CD4-positive, alpha-beta T cell (primary cell): Measurements from ENCODE around the gene MSI1. TPM values are rescaled to one million over a fixed set of nuclear protein-coding genes. Genes with fewer than 3 reads are reported as not detected.

Source experiments
- ATAC-seq: fragments of 200-7000 bp; cut with Tn5 transposase; one replicate; pipeline ENCODE4 v1.10.0; 2022; ENCODE audit warnings: mild to moderate bottlenecking; ENCODE audit not compliant: poor library complexity
- CTCF ChIA-PET: fragments of 350-600 bp; sonication (Branson Sonifier 250); formaldehyde crosslinking; loops from one replicate; lab custom pipeline; 2021; ENCODE audit warnings: antibody characterized with exemption, inconsistent platforms; lab: Charles Lee
- POLR2A ChIA-PET: fragments of 350-600 bp; sonication (Branson Sonifier 250); formaldehyde crosslinking; loops from one replicate; lab custom pipeline; 2021; ENCODE audit warnings: antibody characterized with exemption, inconsistent platforms; lab: Charles Lee
- DNase-seq, 14 experiments: peaks; one replicate each; pipeline ENCODE4 v3.0.0-alpha.2; 2013 to 2020; ENCODE audit warnings: mixed read lengths in 2 of 14
- H3K27ac ChIP-seq, 2 donors: one replicate each; pipeline versions ENCODE4 v1.5.1 to v1.7.0; 2013; ENCODE audit warnings: low read length in 2 of 2, low read depth in 1 of 2, mild to moderate bottlenecking in 1 of 2
- H3K27me3 ChIP-seq, 2 experiments: 1 replicate in 1 of 2; 2 replicates in 1 of 2; pipeline versions ENCODE4 v1.6.1 to v1.7.0; 2013; ENCODE audit warnings: low read length in 2 of 2, control low read depth in 1 of 2, mild to moderate bottlenecking in 1 of 2, moderate library complexity in 1 of 2; ENCODE audit not compliant: insufficient read depth in 2 of 2, control insufficient read depth in 1 of 2
- H3K36me3 ChIP-seq: one replicate; pipeline ENCODE4 v1.6.1; 2013; ENCODE audit warnings: low read length, control low read depth; ENCODE audit not compliant: insufficient read depth
- H3K4me1 ChIP-seq: one replicate; pipeline ENCODE4 v1.6.1; 2013; ENCODE audit warnings: low read length, control low read depth; ENCODE audit not compliant: insufficient read depth
- H3K4me3 ChIP-seq: one replicate; pipeline ENCODE4 v1.5.1; 2013; ENCODE audit warnings: mild to moderate bottlenecking, low read length, moderate library complexity
- H3K9me3 ChIP-seq, 2 experiments: 1 replicate in 1 of 2; 2 replicates in 1 of 2; pipeline versions ENCODE4 v1.6.1 to v1.7.0; 2013; ENCODE audit warnings: low read length in 2 of 2, mild to moderate bottlenecking in 2 of 2, control low read depth in 1 of 2, moderate library complexity in 1 of 2; ENCODE audit not compliant: control insufficient read depth in 1 of 2, insufficient read depth in 1 of 2
- H3K27ac Mint-ChIP-seq: one replicate; pipeline ENCODE4 v1.8.0; 2020; ENCODE audit warnings: mixed read lengths
- H3K27me3 Mint-ChIP-seq: one replicate; pipeline ENCODE4 v1.8.0; 2021; ENCODE audit warnings: mixed read lengths
- H3K36me3 Mint-ChIP-seq: one replicate; pipeline ENCODE4 v1.8.0; 2021; ENCODE audit warnings: low read depth, mixed read lengths
- H3K4me1 Mint-ChIP-seq: one replicate; pipeline ENCODE4 v1.8.0; 2021; ENCODE audit warnings: low read depth, mixed read lengths
- H3K4me3 Mint-ChIP-seq: one replicate; pipeline ENCODE4 v1.8.0; 2020; ENCODE audit warnings: mild to moderate bottlenecking, mixed read lengths
- H3K9me3 Mint-ChIP-seq: one replicate; pipeline ENCODE4 v1.8.0; 2020; ENCODE audit warnings: mixed read lengths
- CTCF ChIP-seq: fragments of 200-600 bp; IDR thresholded peaks from one replicate; pipeline ENCODE4 v1.8.0; 2022; ENCODE audit warnings: antibody characterized with exemption, mild to moderate bottlenecking
- intact Hi-C, 2 experiments: fragments of 100-400 bp; cut with DNase I in 1 of 2; cut with micrococcal nuclease in 1 of 2; formaldehyde crosslinking; loops; one replicate each; pipeline versions ENCODE4 v1.15.1 to v1.9.0; 2023 to 2025; cut with DNase I, micrococcal nuclease
- total RNA-seq, 174 experiments: library from RNA in 2 of 174; stranded (reverse) in 2 of 174; gene quantifications; one replicate each; pipeline ENCODE4 v1.2.3 and lab custom pipeline; 2021 to 2026

Gene MSI1
- total RNA-seq, 2 experiments from 2014 or later: not detected

GRCh38 chr12:120357104-120357503 is 11.9 kb downstream of the MSI1 start:
- Histone ChIP-seq H3K36me3 (no peaks in the 10 kb centered on the region), H3K27ac (no peak overlapping the region), H3K4me1 (peaks cover 8% of the 10 kb centered on the region), H3K9me3 (peaks cover 0 to 5% of the 10 kb centered on the region in 2 experiments), H3K4me3 (no peak overlapping the region), H3K27me3 (peaks cover 23 to 32% of the 10 kb centered on the region in 2 experiments)
- TF ChIP-seq CTCF: no peak
- Mint-ChIP-seq H3K4me3 (no peak overlapping the region), H3K9me3 (no peaks in the 10 kb centered on the region), H3K4me1 (no peaks in the 10 kb centered on the region), H3K27me3 (peaks cover 59% of the 10 kb centered on the region), H3K27ac (no peak overlapping the region), H3K36me3 (no peaks in the 10 kb centered on the region)
- intact Hi-C loops: loop anchor here (2.0 to 10.0 kb wide), 5 partner anchors 110 to 755 kb away; partner anchors contain the start of genes DYNLL1 (in 1 of the 2) and UNC119B (in 1 of the 2)
- ATAC-seq (no peak), DNase-seq (no peak)
- ChIA-PET CTCF (interaction anchor here (2.2 kb wide), 1 partner anchor 10 kb away, joined by 8 read pairs; no protein-coding TSS in a partner anchor), POLR2A (interaction anchor here (0.5 kb wide), 1 partner anchor 215 kb away, joined by 3 read pairs; no protein-coding TSS in a partner anchor)

DNA sequence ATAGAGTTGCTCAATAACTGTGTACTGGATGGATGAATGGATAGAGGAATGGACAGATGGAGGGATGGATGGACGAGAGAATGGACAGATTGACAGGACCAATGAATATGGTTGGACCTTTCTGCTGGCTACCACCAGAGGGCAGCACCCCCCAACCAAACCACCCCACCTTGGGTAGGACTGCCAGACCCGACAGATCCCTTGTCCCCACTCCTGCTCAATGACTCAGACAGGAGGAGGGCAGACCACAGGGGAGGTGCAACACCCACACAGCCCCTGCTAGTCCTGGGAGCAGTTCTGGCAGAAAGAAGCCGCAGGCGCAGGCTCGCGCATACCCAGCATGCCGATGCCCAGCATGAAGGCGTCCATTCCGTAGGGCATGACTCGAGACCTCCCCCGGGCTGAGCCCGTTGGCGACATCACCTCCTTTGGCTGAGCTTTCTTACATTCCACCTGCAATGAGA is 12.4 kb downstream of the MSI1 start:
- CTCF ChIA-PET: interaction anchor here (2.2 kb wide), 1 partner anchor 11 kb away, joined by 8 read pairs; no protein-coding TSS in a partner anchor
- DNase-seq: peak; percentile 56 to 81 (median 65)
- Histone ChIP-seq H3K27me3 (peaks cover 18 to 28% of the 10 kb centered on the region in 2 experiments), H3K27ac (no peak overlapping the region), H3K36me3 (no peaks in the 10 kb centered on the region), H3K4me1 (peaks cover 5% of the 10 kb centered on the region), H3K9me3 (peaks cover 0 to under 1% of the 10 kb centered on the region in 2 experiments), H3K4me3 (no peak overlapping the region)
- H3K9me3 Mint-ChIP-seq: no peaks in the 10 kb centered on the region
- no peak overlapping the region for H3K4me3 Mint-ChIP-seq
- no peaks in the 10 kb centered on the region for H3K36me3 Mint-ChIP-seq
- H3K27me3 Mint-ChIP-seq: peaks cover 54% of the 10 kb centered on the region
- POLR2A ChIA-PET: interaction anchor here (0.5 kb wide), 1 partner anchor 216 kb away, joined by 3 read pairs; no protein-coding TSS in a partner anchor
- peak; percentile 91 for TF ChIP-seq CTCF
- H3K27ac Mint-ChIP-seq: no peak overlapping the region
- ATAC-seq: peak; percentile 88
- intact Hi-C loops: loop anchor here (1.0 to 10.0 kb wide), 7 partner anchors 74 to 756 kb away; partner anchors contain the start of genes DYNLL1 (in 1 of the 2) and UNC119B (in 1 of the 2)
- H3K4me1 Mint-ChIP-seq: no peaks in the 10 kb centered on the region

GRCh38 chr12:120353556-120354317 is 15.2 kb downstream of the MSI1 start:
- DNase-seq (no peak), ATAC-seq (no peak)
- Mint-ChIP-seq H3K27me3 (peaks cover 30% of the 10 kb centered on the region), H3K4me1 (no peaks in the 10 kb centered on the region), H3K27ac (no peak overlapping the region), H3K9me3 (no peaks in the 10 kb centered on the region), H3K4me3 (no peak overlapping the region), H3K36me3 (no peaks in the 10 kb centered on the region)
- no peak for TF ChIP-seq CTCF
- Histone ChIP-seq H3K36me3 (no peaks in the 10 kb centered on the region), H3K27me3 (peaks cover 7 to 10% of the 10 kb centered on the region in 2 experiments), H3K9me3 (no peaks in the 10 kb centered on the region), H3K4me1 (peaks cover 3% of the 10 kb centered on the region), H3K4me3 (no peak overlapping the region), H3K27ac (no peak overlapping the region)
- ChIA-PET POLR2A (no interaction called here), CTCF (interaction anchor here (1.4 kb wide), 1 partner anchor 113 kb away, joined by 4 read pairs; no protein-coding TSS in a partner anchor)
- intact Hi-C loops: loop anchor here (5.0 to 10.0 kb wide), 2 partner anchors 64 to 361 kb away; partner anchors contain the start of gene UNC119B (in 1 of the 2)
